T-helper 2 cell treated with Interferon-gamma antibody and Interleukin-4, amounts not matched to agents 100 ng/mL and 5 ng/mL, for 36 hours (primary cell): ENCODE data around the gene NME7. TPM values are rescaled to one million over a fixed set of nuclear protein-coding genes. Genes with fewer than 3 reads are reported as not detected.
"Not testable (repeated sequence)": the region's sequence is repeated elsewhere in the genome, so short reads cannot be mapped to it uniquely, and the experiment has no call there.

ENCODE experiments used
- intact Hi-C: fragments of 100-400 bp; cut with micrococcal nuclease; formaldehyde crosslinking; loops from one replicate; pipeline ENCODE4 v1.15.1; 2023
- total RNA-seq: library from RNA; stranded (reverse); gene quantifications from 2 replicates; pipeline ENCODE4 v1.2.3, GENCODE V29; 2022

The NME7 gene
- total RNA-seq, 1 donor from 2014 or later, result 19.7 TPM

GRCh38 chr1:169133228-169133576, 234.4 kb downstream of the NME7 start:
- intact Hi-C loops, result loop anchor here (10.0 kb wide), 1 partner anchor 212 kb away; no protein-coding TSS in a partner anchor

GRCh38 chr1:169132512-169133227, 234.9 kb downstream of the NME7 start:
- intact Hi-C loops, result loop anchor here (10.0 kb wide), 1 partner anchor 212 kb away; no protein-coding TSS in a partner anchor

GRCh38 chr1:169130683-169131082, 236.9 kb downstream of the NME7 start:
- intact Hi-C loops, result loop anchor here (10.0 kb wide), 1 partner anchor 214 kb away; no protein-coding TSS in a partner anchor

GRCh38 chr1:169129109-169129784, 238.3 kb downstream of the NME7 start:
- intact Hi-C loops, result no loop called here

GRCh38 chr1:169128562-169128961, 239.0 kb downstream of the NME7 start:
- intact Hi-C loops, result no loop called here

GRCh38 chr1:169127305-169127704, 240.3 kb downstream of the NME7 start:
- intact Hi-C loops, result no loop called here

GRCh38 chr1:169126335-169126734, 241.3 kb downstream of the NME7 start:
- intact Hi-C loops, result no loop called here

- intact Hi-C loops, result not testable (repeated sequence)
These were observed 242.0 kb downstream of the NME7 start for GRCh38 chr1:169125597-169125996.

- intact Hi-C loops, result no loop called here
These were observed 243.1 kb downstream of the NME7 start for GRCh38 chr1:169124459-169124858.

GRCh38 chr1:169122976-169123375, 244.6 kb downstream of the NME7 start:
- intact Hi-C loops, result no loop called here

- intact Hi-C loops, result no loop called here
These were observed 246.3 kb downstream of the NME7 start for GRCh38 chr1:169121146-169121923.

GRCh38 chr1:169120066-169120465, 247.5 kb downstream of the NME7 start:
- intact Hi-C loops, result no loop called here

- intact Hi-C loops, result no loop called here
These were observed 248.2 kb downstream of the NME7 start for GRCh38 chr1:169119405-169119804.

GRCh38 chr1:169118227-169118626, 249.4 kb downstream of the NME7 start:
- intact Hi-C loops, result no loop called here

GRCh38 chr1:169117599-169117998, 250.0 kb downstream of the NME7 start:
- intact Hi-C loops, result no loop called here

GRCh38 chr1:169117014-169117413, 250.6 kb downstream of the NME7 start:
- intact Hi-C loops, result no loop called here

- intact Hi-C loops, result no loop called here
These were observed 251.6 kb downstream of the NME7 start for GRCh38 chr1:169115891-169116585.

GRCh38 chr1:169113613-169114119, 253.9 kb downstream of the NME7 start:
- intact Hi-C loops, result no loop called here

GRCh38 chr1:169112241-169112640, 255.4 kb downstream of the NME7 start:
- intact Hi-C loops, result no loop called here

GRCh38 chr1:169111472-169111871, 256.1 kb downstream of the NME7 start:
- intact Hi-C loops, result no loop called here
